Measurements from ENCODE around the gene COL27A1. TPM values are rescaled to one million over a fixed set of nuclear protein-coding genes. Genes with fewer than 3 reads are reported as not detected.

COL27A1 gene
- total RNA-seq, 1 donor from 2014 or later, result 13.7 TPM

DNA sequence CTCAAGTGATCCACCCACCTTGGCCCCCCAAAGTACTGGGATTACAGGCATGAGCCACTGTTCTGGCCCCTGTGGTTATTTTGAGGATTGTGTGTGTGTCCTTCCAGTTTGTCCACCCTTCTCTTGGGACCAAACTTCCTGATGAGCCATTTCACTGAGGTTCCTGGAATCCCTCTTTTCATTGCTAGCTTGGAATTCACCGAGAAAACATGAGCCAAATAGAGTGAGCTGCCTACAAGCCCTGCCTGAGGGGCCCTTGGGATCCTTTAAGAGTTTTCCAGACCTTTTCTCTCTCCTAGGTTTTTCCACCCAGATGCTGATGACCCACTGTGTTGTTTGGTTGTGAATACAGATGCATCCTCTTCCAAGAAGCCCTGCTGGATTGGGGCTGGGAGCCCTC, 43.0 kb upstream of the COL27A1 start:
- peaks cover 4% of the 10 kb centered on the region for H3K4me1 ChIP-seq
- no peak overlapping the region for H3K27ac ChIP-seq
- no peak overlapping the region for H3K4me3 ChIP-seq
- ATAC-seq (no peak), DNase-seq (peak; percentile 13)
- H3K9me3 ChIP-seq, result no peaks in the 10 kb centered on the region
- TF ChIP-seq, protein P1, sequence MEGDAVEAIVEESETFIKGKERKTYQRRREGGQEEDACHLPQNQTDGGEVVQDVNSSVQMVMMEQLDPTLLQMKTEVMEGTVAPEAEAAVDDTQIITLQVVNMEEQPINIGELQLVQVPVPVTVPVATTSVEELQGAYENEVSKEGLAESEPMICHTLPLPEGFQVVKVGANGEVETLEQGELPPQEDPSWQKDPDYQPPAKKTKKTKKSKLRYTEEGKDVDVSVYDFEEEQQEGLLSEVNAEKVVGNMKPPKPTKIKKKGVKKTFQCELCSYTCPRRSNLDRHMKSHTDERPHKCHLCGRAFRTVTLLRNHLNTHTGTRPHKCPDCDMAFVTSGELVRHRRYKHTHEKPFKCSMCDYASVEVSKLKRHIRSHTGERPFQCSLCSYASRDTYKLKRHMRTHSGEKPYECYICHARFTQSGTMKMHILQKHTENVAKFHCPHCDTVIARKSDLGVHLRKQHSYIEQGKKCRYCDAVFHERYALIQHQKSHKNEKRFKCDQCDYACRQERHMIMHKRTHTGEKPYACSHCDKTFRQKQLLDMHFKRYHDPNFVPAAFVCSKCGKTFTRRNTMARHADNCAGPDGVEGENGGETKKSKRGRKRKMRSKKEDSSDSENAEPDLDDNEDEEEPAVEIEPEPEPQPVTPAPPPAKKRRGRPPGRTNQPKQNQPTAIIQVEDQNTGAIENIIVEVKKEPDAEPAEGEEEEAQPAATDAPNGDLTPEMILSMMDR (IDR thresholded peaks at IDR 0.05), result no peak
- no peaks in the 10 kb centered on the region for H3K36me3 ChIP-seq
- H3K27me3 ChIP-seq, result no peaks in the 10 kb centered on the region
- intact Hi-C loops (cut with DNase I), result no loop called here

DNA sequence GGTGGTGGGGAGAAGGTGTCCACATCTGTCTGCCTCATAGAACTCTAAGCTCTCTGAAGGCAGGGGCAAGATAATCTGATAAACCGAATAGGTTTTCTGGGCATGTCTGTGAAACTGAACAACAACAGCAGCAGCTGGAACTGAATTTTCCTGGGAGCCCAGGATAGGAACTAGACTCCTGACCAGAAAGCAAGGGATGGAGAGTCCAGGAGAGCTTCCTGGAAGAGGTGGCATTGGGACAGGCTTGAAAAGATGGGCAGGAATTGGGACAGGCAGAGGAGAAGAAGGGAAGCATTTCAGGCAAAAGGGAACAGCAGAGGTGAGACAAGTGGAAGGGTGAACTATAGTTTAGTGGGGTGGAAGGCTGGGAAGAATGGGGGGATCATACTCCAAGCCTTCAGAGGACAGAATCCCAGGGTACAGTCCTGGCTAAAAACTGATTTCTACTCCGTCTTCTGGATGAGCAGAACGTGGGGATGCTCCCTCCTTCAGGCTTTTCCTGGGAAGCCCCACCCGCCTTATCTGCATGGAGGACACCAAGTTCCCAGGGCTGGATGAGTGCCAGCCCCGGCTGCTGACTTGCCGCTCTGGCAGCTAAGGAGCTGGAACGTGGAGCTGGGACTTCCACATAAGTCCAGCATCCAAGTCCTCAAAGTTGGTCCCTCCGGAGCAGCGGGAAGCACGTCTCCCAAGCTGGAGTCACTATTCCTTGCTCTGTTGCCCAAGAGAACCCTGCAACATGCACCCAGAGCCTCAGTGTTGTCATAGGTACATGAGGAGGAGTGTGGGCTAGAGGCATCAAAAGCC, 42.4 kb upstream of the COL27A1 start:
- H3K4me1 ChIP-seq, result peaks cover 4% of the 10 kb centered on the region
- no peak overlapping the region for H3K27ac ChIP-seq
- intact Hi-C loops (cut with DNase I), result no loop called here
- H3K4me3 ChIP-seq, result no peak overlapping the region
- peak; percentile 30 for ATAC-seq
- no peaks in the 10 kb centered on the region for H3K36me3 ChIP-seq
- no peaks in the 10 kb centered on the region for H3K27me3 ChIP-seq
- TF ChIP-seq, protein P1 (IDR thresholded peaks at IDR 0.05), result no peak
- peak; percentile 81 for DNase-seq
- H3K9me3 ChIP-seq, result no peaks in the 10 kb centered on the region

DNA sequence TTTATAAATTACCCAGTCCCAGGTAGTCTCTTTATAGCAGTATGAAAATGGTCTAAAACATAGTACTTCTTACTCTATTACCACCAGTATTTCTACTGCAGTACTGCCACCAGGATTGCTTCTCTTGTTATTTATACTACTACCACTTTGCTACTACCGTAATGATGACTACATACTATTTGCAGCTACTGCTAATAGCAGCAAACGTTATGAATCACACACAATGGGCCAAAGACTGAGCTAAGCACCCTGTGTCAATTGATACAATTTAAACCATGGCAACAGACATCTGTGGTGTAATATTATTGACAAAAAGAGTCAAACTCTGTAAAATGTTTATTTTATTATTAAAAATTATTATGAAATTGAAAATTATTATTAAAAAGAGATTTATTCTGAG, 41.0 kb upstream of the COL27A1 start:
- no peaks in the 10 kb centered on the region for H3K27me3 ChIP-seq
- ATAC-seq (no peak), DNase-seq (no peak)
- H3K9me3 ChIP-seq, result no peaks in the 10 kb centered on the region
- H3K27ac ChIP-seq, result no peak overlapping the region
- TF ChIP-seq, protein P1 (IDR thresholded peaks at IDR 0.05), result no peak
- no peak overlapping the region for H3K4me3 ChIP-seq
- intact Hi-C loops (cut with DNase I), result no loop called here
- peaks cover 8% of the 10 kb centered on the region for H3K4me1 ChIP-seq
- no peaks in the 10 kb centered on the region for H3K36me3 ChIP-seq

DNA sequence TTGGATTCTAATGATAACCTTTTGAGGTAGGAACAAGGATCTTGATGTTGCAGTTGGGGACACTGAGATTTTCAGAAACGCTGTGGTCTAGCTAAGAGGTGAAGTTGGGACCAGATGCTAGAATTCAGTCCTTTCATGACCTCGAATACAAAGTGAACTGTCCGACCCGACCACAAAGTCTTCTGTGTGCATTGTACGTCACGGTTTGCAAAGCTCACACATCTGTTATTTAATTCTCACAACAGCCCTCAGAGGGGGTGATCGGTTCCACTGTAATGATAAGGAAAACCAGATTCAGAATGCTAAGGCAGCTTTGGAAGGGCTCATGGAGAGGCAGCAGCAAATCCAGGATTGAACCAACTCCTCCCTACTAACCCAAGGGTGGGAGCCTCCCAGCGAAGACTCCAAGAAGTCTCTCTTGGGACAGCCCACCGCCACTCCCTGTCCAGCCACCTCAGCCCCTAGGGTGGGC, 39.6 kb upstream of the COL27A1 start:
- DNase-seq (no peak), ATAC-seq (no peak)
- no peaks in the 10 kb centered on the region for H3K9me3 ChIP-seq
- intact Hi-C loops (cut with DNase I), result no loop called here
- no peaks in the 10 kb centered on the region for H3K27me3 ChIP-seq
- no peak overlapping the region for H3K27ac ChIP-seq
- no peaks in the 10 kb centered on the region for H3K36me3 ChIP-seq
- TF ChIP-seq, protein P1 (IDR thresholded peaks at IDR 0.05), result no peak
- no peak overlapping the region for H3K4me3 ChIP-seq
- peaks cover 10% of the 10 kb centered on the region for H3K4me1 ChIP-seq

DNA sequence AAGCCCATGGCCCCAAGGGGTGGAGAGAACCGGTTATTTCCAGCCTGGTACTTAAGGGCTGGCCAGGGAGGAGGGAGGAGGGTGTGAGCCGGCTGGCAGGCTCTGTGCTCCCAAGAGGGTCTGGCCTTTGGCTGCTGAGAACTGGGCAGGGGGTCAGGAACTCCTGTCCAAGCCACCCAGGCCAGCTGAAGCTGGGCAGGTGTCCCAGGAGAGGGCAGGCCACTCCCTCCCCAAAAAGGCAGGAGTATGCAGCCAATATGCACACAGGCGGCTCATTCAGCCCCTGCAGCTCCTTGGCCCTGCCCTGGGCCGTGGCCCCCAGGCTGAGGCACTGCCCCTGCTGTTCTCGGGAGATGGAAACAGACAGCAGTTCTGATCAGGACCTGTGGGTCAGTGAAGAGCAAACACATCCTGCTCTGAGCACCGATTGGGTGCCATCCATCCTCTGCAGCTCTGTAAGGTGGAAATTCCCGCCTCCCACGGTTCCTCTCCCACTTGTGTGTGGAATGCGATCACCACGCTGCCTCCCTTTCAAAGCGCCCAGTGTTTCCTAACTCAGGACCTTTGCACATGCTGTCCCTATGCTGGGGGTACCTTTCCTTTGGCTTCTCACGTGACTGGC, 39.1 kb upstream of the COL27A1 start:
- intact Hi-C loops (cut with DNase I), result no loop called here
- no peaks in the 10 kb centered on the region for H3K9me3 ChIP-seq
- DNase-seq (peak; percentile 58), ATAC-seq (no peak)
- no peak overlapping the region for H3K4me3 ChIP-seq
- no peaks in the 10 kb centered on the region for H3K36me3 ChIP-seq
- TF ChIP-seq, protein P1 (IDR thresholded peaks at IDR 0.05), result no peak
- no peaks in the 10 kb centered on the region for H3K27me3 ChIP-seq
- H3K4me1 ChIP-seq, result peaks cover 10% of the 10 kb centered on the region
- no peak overlapping the region for H3K27ac ChIP-seq

Measured in upper lobe of right lung (tissue), 1 donor.